ENCODE results near the gene CPT2.
"Not testable (repeated sequence)": the region's sequence is repeated elsewhere in the genome, so short reads cannot be mapped to it uniquely, and the experiment has no call there.

DNA sequence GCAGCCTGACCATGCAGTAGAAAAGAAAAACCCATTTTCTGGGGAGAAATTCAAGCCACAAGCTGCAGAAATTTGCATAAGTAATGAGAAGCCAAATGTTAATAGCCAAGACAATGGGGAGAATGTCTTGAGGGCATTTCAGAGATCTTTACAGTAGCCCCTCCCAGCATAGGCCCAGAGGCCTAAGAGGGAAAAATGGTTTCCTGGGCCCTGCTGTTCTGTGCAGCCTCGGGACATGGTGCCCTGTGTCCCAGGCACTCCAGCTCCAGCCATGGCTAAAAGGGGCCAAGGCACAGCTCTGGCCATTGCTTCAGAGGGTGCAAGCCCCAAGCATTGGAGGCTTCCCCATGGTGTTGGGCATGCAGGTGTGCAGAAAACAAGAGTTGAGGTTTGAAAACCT is 8.9 kb downstream of the CPT2 start:
- TF ChIP-seq, protein P1, sequence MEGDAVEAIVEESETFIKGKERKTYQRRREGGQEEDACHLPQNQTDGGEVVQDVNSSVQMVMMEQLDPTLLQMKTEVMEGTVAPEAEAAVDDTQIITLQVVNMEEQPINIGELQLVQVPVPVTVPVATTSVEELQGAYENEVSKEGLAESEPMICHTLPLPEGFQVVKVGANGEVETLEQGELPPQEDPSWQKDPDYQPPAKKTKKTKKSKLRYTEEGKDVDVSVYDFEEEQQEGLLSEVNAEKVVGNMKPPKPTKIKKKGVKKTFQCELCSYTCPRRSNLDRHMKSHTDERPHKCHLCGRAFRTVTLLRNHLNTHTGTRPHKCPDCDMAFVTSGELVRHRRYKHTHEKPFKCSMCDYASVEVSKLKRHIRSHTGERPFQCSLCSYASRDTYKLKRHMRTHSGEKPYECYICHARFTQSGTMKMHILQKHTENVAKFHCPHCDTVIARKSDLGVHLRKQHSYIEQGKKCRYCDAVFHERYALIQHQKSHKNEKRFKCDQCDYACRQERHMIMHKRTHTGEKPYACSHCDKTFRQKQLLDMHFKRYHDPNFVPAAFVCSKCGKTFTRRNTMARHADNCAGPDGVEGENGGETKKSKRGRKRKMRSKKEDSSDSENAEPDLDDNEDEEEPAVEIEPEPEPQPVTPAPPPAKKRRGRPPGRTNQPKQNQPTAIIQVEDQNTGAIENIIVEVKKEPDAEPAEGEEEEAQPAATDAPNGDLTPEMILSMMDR (IDR thresholded peaks at IDR 0.05 in 8 of 11, conservative IDR thresholded peaks at IDR 0.05 in 3 of 11): not testable (repeated sequence)
- not testable (repeated sequence) for TF ChIP-seq POLR2A (IDR thresholded peaks at IDR 0.05)

Measured in spleen (tissue), 7 donors.